ENCODE measurements around the gene GBE1. TPM values are rescaled to one million over a fixed set of nuclear protein-coding genes. Genes with fewer than 3 reads are reported as not detected.

The GBE1 gene
- total RNA-seq, 1 experiment from 2014 or later = 82.9 TPM

DNA sequence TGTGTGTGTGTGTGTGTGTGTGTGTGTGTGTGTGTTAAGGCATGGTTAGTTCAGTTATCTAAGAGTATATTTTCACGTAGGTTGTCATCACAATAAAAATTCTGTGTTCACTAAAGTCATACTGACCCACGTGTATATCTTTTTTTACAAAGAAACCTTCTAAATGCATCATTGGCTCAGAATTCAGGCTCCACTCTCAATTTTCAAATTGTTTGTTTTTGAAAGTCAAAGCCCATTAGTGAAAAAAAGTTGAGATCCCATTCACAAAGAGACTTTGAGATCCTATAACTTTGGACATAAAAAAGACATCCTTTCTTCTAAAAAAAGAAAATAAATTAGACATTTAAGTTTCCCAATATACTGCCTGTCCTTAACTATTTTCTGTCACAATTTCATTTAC lies 59.3 kb downstream of the GBE1 start:
- no peak for DNase-seq (ENCODE audit: low spot score)

DNA sequence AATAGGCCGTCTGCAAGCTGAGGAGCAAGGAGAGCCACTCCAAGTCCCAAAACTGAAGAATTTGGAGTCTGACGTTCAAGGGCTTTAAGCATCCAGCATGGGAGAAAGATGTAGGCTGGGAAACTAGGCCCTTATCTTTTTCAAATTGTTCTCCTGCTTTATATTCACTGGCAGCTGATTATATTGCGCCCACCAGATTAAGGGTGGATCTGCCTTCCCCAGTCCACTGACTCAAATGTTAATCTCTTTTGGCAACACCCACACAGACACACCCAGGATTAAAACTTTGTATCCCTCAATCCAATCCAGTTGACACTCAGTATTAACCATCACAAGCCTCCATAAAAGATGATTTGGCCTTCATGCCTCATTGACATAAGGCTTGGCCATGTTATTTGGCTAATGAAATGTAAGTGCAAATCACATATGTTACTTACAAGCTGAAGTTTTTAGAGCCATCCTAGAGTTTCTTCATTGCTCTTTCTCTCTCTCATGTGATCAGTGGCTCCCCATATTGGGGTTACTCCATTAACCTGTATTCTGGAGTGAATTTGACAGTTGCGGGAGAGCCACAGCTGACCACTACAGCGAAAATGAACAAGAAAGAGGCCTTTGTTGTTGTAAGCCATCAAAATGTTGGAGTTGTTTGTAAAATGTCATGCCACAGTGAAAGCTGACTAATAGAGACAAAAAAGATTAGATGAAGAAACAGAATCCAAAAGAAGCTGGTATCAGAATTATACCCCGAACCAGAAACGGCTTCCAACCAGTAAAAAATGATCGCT lies 61.7 kb downstream of the GBE1 start:
- no peak for DNase-seq (ENCODE audit: low spot score)

DNA sequence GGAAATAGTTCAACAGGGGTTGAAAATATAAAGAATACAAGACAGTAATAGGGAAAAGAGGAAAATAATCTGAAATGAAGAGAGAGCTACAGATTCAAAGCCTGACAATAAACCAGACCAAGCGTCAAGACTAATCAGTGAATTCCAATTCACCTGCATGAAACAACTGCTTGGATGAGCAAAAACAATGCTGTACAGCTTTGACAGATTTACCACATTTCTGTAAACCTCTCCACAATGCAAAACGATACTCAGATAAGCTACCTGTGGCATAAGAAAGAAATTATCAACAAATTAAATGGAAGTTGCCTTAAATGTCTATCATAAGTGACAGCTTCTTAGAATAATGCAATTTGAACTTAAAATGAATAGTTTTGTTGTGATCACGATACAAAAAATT lies 65.4 kb downstream of the GBE1 start:
- no peak for DNase-seq (ENCODE audit: low spot score)

DNA sequence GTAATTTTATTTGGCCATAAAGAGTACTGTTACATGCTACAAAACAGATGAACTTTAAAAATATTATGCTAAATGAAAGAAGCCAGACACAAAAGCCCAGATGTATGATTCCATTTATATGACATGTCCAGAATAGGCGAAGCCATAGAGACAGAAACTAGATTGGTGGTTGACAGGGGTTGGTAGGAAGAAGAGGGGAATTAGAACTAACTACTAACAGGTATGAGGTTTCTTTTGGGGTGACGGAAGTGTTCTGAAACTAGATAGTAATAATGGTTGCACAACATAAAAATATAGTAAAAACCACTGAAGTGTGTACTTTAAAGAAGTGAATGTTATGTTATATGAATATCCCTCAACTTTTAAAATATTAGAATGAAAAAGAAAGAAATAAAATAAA lies 66.1 kb downstream of the GBE1 start:
- DNase-seq (ENCODE audit: low spot score) = no peak

DNA sequence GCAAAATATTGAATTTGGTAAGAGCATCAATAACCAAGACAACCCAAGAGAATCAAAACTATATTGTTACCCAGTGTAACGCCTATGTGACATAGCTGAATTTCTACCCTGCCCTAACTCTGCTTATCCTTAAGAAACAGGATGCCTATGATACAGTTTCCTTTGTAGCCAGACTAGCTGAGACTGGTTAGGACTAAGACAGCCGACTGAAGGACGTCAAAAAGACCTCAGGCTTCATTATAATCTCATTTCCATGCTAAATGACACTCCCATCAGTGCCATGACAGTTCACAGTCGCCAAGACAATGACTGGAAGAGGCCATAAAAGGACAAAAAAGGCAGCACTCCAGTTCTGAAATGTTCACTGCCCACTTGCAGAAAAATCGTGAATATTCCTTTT lies 66.8 kb downstream of the GBE1 start:
- no peak for DNase-seq (ENCODE audit: low spot score)

DNA sequence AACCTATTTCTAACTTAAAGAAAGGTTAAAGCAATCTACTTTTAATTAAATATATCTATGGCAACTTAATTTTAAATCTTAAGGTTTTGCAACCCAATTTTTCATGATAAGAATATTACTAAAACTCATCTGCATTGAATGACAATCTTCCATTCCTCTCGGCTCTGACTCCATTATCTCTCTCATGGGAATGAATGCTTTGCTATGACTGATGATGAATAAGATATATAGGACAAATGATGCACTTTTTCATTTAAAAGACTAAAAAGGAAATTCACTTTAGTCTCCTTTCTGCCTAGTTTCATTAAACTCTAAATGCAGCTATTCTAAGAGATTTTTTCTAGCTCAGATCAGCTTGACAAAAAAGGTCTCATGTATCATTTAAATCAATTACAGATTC lies 68.7 kb downstream of the GBE1 start:
- no peak for DNase-seq (ENCODE audit: low spot score)

DNA sequence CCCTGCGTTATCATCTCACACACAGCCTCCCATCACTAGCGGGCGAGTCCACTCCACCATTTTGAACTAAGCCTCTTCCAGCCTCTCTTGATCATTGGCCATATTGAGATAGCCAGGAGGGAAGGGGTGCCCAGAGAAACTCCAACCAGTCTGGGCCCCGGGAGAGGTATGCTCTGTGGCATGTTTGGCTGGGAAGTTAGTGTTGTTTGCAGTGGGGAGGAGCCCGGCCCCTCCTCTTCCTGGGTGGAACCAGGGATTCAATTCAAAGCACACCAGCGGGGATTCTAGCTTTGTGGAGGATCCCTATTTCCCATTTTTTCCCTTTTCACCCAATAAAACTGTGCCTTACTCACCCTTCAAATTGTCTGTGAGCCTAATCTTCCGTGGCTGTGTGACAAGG lies 71.8 kb downstream of the GBE1 start:
- no peak for DNase-seq (ENCODE audit: low spot score)

DNA sequence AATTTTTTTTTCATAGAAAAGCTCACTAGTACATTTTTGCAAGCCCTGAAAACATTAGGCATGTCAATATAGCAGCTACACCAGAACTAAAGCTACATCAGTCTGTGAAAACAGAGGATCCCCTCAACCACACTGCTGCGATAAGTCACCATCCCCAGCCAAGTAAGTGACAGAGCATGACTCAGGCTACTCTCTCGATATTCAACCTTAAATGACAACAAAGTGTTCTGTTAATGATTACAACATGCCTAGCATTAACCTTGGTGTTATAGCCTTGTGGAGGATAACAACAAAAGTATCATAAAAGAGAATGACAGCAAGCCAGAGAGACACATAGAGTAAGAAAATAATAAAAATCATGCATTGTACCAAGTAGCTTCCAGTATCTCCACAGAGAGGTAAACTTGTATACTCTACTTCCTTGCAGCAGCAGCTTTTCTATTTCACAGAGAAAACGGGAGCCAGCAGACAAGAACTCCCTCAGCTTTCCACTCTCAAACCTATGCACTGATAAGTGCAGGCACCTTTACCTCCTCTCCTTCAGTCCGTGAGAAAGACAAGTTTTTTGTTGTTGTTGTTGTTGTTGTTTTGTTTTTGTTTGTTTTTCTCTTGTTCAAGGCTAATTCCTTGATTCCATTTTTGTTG lies 76.6 kb downstream of the GBE1 start:
- DNase-seq (ENCODE audit: low spot score) = peak; percentile 19

DNA sequence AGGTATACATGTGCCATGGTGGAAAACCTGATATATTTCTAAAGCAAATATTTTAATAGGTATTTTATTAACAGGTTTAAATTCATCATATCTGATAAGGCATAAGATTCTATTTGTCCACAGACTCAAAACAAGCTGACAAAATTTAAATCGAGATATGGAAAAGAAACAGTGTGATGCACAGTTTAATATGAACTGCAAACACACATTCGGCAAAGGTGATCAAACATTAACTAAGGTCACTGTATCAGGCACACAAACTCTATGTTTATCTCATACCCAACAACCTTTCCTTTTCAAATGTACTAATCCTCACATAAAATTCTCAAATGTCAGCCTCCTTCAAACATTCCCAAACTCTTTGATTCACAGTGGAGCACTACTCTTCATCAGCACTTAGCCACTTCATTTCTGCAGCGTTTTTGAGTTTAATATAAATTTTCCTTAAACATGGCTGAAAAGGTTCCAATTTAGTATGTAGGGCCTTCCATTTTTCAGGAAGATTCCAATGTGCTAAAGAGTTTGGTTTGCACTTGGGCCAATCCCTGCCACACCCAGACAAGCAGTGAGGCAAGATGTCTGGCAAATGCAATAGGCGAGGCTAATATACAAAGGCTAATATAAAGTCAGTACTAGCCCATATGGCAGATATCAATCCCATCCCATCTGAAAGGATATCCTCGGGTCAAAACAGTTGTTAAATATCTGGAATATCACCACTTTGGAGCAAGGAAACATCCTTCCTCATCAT lies 84.6 kb downstream of the GBE1 start:
- DNase-seq (ENCODE audit: low spot score) = no peak

DNA sequence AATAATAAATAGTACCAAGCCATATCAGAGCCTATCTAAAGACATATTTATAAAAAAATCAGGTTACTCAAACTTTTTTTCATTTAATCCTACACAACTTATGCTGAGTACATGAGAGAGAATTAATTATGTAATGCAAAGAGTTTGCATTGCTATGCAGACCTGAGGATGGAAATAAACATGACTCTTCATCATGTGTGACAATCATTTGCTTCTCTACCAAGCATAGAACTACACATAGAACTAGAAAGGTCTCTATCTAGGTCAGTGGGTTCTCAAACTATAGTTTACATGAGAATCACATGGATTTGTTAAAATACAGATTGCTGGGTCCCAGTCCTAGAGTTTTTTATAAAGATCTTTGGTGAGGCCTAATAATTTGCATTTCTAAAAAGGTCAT lies 86.8 kb downstream of the GBE1 start:
- no peak for DNase-seq (ENCODE audit: low spot score)

DNA sequence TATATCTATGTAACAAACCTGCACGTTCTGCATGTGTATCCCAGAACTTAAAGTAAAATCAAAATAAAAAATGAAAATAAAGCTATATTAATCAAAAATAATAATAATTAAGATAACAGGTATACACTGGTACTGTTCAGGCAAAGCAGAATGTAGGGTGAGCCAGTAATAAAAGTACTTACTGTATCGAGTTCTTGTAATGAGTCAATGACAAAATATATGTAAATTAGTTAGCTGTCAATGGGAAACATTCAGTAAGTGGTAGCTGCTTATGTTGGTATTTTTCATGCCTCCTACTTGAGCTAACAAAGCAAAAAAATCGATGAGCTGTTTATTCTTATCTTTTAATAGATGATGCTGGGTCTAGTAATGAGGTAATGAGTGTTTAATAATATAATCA lies 93.2 kb downstream of the GBE1 start:
- no peak for DNase-seq (ENCODE audit: low spot score)

DNA sequence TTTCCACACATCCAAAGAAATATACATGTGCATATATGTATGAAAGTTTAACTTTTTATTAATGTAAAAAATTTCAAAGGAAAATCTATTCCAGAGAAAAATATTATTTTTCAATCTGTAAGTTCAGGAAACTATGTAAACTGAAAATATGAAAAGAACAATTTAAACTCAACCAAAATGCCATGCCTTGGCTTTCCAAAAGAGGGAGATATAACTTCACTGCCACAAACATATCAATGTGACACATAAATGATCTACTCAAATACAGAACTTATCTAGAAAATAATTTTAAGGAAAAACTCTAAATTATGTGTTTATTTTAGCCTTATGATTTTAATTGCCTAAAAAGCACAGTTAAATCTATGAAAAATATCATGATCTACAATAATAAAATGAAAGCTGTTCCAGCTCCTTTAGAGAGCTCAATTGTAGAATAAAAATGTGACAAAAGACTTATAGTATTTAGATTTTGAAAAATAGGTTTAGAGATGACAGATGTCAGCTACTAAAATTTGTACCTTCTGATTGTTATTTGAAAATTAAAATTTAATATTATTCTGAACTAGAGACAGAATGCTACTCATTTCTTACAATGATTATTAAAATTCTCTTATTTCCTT lies 94.8 kb downstream of the GBE1 start:
- peak; percentile 5 for DNase-seq (ENCODE audit: low spot score)

DNA sequence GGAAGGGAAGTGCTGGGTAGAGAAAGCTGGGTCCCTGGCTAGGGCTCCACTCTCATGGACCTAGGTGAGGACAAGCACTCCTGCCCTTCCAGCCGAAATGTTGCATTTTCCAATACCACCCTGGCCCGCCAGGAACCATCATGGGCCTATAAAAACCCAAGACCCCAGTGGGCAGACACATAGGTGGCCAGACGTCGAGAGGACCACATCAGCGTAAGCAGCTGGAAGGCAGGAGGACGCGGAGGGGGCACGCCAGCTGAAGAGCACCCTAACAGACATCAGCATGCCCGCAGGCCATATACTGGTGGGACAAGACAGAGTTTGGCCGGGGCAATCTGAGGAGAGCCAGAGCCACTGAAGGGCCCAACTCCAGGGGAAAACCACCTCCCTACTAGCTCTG lies 98.3 kb downstream of the GBE1 start:
- DNase-seq (ENCODE audit: low spot score) = no peak

DNA sequence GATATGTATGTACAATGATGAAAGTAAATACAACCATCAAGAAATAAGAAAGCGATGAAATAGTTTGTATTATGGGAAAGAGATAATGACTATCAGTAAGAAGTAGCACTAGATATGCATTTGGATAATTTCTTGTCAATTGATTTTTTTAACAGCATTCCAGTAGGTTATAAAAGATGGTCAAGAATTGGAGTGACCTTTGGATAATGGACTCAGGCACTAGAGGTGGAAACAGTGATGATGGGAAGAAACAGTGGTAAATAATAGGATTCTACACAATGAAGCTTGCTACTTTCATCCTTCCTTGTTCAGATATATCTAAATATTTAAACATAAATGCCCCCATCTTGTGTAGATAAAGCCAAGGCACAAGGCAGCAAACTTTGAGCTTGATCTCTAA lies 101.4 kb downstream of the GBE1 start:
- DNase-seq (ENCODE audit: low spot score) = no peak

DNA sequence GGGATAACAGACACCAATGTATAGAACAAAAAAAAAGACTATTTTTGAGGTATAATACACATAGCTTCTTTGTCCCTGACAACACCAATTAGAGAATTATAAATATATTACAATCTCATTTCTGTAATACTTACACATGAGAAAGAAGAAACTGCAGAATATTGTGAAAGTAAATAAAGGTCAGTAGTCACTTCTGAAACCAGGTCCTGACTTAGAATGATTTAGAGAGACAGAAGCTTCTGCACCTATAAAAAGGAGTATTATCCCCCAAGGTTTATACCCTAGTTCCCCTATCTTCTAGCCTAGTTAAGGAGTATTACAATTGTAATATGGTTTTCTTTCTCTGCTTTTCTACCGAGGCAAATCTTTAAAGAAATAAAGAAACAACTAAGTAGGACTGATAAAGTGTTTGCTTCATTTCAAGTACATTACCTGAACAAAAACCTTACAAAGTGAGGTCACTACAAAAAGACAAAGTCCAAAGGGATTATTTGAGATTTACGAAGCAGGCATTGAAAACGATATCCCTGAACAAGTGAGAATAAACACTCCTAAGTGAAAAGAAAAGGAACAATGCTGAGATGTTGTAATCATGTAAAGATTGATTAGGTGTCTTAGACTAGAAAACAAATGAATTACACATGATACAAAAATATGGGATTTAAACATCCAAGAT lies 103.0 kb downstream of the GBE1 start:
- no peak for DNase-seq (ENCODE audit: low spot score)

DNA sequence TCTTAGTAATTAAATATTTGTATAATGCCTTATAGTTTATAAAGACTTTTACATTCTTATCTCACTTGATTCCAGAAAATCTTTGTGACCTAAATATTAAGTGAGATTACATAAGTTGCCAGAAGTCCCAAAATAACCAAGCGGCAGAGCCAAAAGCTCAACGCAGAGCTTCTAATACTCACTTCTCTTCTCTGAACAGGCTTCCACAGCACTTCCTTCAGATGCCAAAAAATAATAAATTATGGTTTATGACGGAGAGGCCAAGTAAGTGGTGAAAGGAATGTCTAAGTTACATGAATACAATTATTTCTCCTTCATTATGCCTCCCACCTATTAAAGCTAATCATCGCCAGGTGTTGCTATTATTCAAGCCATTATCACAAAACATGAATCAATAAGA lies 110.3 kb downstream of the GBE1 start:
- no peak for DNase-seq (ENCODE audit: low spot score)

DNA sequence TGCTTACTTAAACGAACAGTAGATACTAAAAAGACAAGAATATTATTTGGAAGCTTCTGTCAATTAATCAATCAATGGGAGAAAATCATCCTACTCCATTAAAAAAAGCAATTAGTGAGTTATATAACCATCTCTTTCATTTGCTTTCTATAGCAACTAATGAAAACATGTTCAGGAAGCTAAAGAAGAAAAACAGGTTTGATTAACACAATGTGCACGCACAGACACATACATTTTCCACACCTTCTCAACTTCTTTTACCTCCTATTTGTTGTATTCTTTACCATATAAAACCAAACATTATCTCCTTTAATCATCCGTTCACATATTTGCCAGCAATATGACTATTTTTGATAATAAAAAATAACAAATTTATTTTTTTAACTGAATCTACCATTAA lies 111.3 kb downstream of the GBE1 start:
- no peak for DNase-seq (ENCODE audit: low spot score)

DNA sequence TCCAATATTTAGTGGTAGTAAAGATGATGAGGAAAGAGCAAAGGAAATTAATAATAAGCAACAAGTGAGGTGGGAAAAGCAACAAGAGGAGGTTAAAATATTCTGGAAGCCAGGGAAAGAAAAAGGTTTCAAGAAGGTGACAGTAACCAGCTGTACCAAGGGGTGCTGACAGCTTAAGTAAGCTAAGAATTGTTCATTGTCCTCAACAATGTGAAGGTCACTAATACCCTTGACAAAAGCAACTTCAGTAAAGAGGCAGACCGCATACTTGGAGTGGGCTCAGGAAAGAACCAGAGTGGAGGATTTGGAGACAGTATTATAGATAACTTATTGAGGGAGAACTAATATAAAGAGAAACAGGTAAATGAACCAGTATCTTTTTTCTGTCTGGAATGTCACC lies 116.2 kb downstream of the GBE1 start:
- no peak for DNase-seq (ENCODE audit: low spot score)

DNA sequence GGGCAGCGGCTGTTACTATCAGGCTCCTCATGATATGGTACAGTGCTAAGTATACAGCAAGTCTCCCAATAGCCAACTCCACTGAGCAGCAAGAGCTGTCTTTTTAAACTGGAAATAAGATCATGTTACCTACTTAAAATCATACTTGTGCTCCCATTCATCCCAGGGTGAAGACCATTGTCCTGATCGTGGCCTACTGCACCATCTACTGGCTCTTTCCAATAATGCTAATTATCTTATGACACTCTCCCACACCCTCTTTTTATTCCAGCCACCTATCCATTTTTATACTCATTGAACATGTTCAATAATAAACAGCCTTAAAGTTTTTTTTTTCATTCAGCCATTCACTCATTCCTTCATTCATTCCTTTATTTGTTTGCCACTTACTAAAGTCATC lies 117.7 kb downstream of the GBE1 start:
- DNase-seq (ENCODE audit: low spot score) = peak; percentile 14

DNA sequence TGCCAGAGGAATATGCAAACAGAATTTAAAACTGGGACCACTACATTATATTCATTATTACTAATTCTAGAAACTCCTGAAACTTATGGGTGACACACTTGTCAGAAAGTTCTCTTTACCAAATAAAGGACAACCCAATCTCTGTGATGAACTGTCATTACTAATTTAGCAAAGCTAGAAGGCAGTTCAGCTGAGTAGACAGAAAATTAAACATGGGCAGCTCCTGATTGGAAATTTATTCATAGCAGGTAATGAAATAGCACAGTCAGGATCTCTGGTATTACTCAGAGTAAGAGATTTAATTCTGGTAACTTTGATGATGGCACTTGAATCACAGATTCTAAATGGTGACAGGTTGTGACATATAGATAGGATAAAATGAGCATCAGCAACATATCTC lies 123.0 kb downstream of the GBE1 start:
- no peak for DNase-seq (ENCODE audit: low spot score)

DNA sequence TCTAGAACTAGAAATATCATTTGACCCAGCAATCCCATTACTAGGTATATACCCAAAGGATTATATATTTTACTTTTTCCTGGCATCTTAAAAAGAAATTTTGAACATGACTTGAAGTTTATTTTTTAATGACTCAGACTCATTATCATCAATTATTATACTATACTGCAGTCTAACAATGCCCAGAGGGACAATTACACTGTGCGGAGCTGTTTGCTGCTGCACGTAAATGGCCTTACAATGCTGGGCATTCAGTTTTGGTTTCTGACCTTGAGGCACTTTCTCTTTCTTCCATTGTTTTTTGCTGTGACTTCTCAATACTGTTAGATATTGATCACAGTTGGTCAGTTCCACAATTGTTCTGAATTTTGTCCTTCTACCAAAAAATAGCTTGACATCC lies 128.8 kb downstream of the GBE1 start:
- DNase-seq (ENCODE audit: low spot score) = no peak

DNA sequence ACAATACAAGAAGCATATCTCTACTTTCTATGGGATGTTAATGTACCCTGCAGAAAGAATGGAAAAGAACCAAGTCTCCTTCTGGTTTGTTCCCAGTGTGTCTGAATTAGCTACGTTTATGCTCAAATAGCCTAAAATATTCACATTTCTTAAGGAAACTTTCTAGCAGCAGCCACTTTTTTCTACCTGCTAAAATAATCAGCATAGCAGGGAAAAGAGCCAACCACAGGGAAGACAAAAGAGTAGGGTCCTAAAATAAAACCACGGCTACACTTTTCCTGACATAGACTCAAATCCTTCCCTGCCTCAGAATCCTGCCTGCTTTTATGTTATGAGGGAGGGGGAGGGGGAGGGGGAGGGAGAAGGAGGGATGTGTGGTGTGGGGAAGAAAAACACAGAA lies 136.7 kb downstream of the GBE1 start:
- no peak for DNase-seq (ENCODE audit: low spot score)

Measured in A172 (cell line).